Lung (tissue), 12 donors: ENCODE results near the gene LILRA5. TPM values are rescaled to one million over a fixed set of nuclear protein-coding genes. Genes with fewer than 3 reads are reported as not detected.

Experiments used
- ATAC-seq: fragments of 200-7000 bp; cut with Tn5 transposase; one replicate; pipeline ENCODE4 v1.9.1; 2020; ENCODE audit warnings: moderate number of reproducible peaks; ENCODE audit not compliant: insufficient read depth, low FRiP score
- DNase-seq, 3 donors: peaks; one replicate each; pipeline ENCODE4 v3.0.0-alpha.2; 2013 to 2017
- H3K27ac ChIP-seq, 2 donors: one replicate each; pipeline ENCODE4 v1.5.1; 2013; ENCODE audit warnings: mild to moderate bottlenecking in 2 of 2, moderate library complexity in 2 of 2, control low read depth in 1 of 2, inconsistent platforms in 1 of 2, low read depth in 1 of 2, low read length in 1 of 2
- H3K27me3 ChIP-seq, 3 donors: one replicate each; pipeline ENCODE4 v1.5.1; 2013; ENCODE audit warnings: low read length in 2 of 3; ENCODE audit not compliant: control insufficient read depth in 3 of 3, insufficient read depth in 3 of 3
- H3K36me3 ChIP-seq, 4 donors: one replicate each; pipeline ENCODE4 v1.5.1; 2013; ENCODE audit warnings: low read length in 4 of 4, mild to moderate bottlenecking in 1 of 4, moderate library complexity in 1 of 4; ENCODE audit not compliant: control insufficient read depth in 4 of 4, insufficient read depth in 4 of 4
- H3K4me1 ChIP-seq, 5 donors: one replicate each; pipeline ENCODE4 v1.5.1; 2013; ENCODE audit warnings: low read length in 5 of 5, mild to moderate bottlenecking in 2 of 5, moderate library complexity in 1 of 5; ENCODE audit not compliant: control insufficient read depth in 5 of 5, insufficient read depth in 5 of 5
- H3K4me3 ChIP-seq: one replicate; pipeline ENCODE4 v1.5.1; 2013; ENCODE audit warnings: mild to moderate bottlenecking, control low read depth, moderate library complexity
- H3K9ac ChIP-seq, 2 donors: one replicate each; pipeline ENCODE4 v1.5.1; 2013; ENCODE audit warnings: low read length in 2 of 2, control low read depth in 1 of 2; ENCODE audit not compliant: insufficient read depth in 1 of 2
- H3K9me3 ChIP-seq, 4 donors: one replicate each; pipeline ENCODE4 v1.5.1; 2013; ENCODE audit warnings: low read length in 3 of 4, mild to moderate bottlenecking in 1 of 4, moderate library complexity in 1 of 4; ENCODE audit not compliant: control insufficient read depth in 4 of 4, insufficient read depth in 3 of 4
- CTCF ChIP-seq: IDR thresholded peaks from 2 replicates; pipeline ENCODE4 v1.5.1; 2012; ENCODE audit warnings: mild to moderate bottlenecking; ENCODE audit errors: control extremely low read depth, extremely low read depth
- WGBS, 2 donors: extraction: QIAGEN DNeasy Blood & Tissue Kit; methylation state at CpG; one replicate each; pipeline ENCODE4 v1.1.7; 2013; 5-methylcytosine and 5-hydroxymethylcytosine counted together
- polyA plus RNA-seq, 2 donors: library from polyadenylated mRNA; stranded (reverse); fragments of 200-250 nt; gene quantifications; one replicate each; pipeline ENCODE4 v1.2.1, GENCODE V29; 2013
- total RNA-seq, 2 donors: library from RNA; depleted of rRNA in 1 of 2; stranded (reverse); fragments of >200 nt in 1 of 2; gene quantifications; one replicate each; pipeline ENCODE4 v1.2.1, GENCODE V29; 2014 to 2021
- donor health status: control.
- donor health status: control.
- donor health status: Bipolar disorder and iron deficiency.
- donor health status: healthy.
- donor health status: DM: yes; HTN: yes; CAD: no.

LILRA5 gene
- total and polyA plus RNA-seq, 4 donors: 5.9 to 262 (median 26.2) TPM

- H3K9ac ChIP-seq: no peak overlapping the region
- H3K4me1 ChIP-seq: no peaks in the 10 kb centered on the region
- no peak for TF ChIP-seq CTCF
- 24 to 30% methylated on average over 5 of the region's 5 CpGs for WGBS, 2 donors
- H3K27me3 ChIP-seq: peaks cover 0 to 6% (median 0%) of the 10 kb centered on the region in 3 donors
- DNase-seq: no peak
- peaks cover 0 to 3% (median 0%) of the 10 kb centered on the region in 4 donors for H3K9me3 ChIP-seq
- ATAC-seq: no peak
- H3K36me3 ChIP-seq: no peaks in the 10 kb centered on the region
- H3K27ac ChIP-seq: no peak overlapping the region
- no peak overlapping the region for H3K4me3 ChIP-seq
These were observed 22.2 kb upstream of the LILRA5 start for GRCh38 chr19:54335164-54335563.

GRCh38 chr19:54333586-54334298, 20.8 kb upstream of the LILRA5 start:
- TF ChIP-seq CTCF: no peak

GRCh38 chr19:54332149-54332548, 19.2 kb upstream of the LILRA5 start:
- Histone ChIP-seq H3K9me3 (no peaks in the 10 kb centered on the region), H3K36me3 (no peaks in the 10 kb centered on the region), H3K27ac (no peak overlapping the region), H3K9ac (no peak overlapping the region), H3K4me3 (no peak overlapping the region), H3K27me3 (peaks cover 0 to 2% (median 0%) of the 10 kb centered on the region in 3 donors), H3K4me1 (no peaks in the 10 kb centered on the region)
- WGBS, 2 donors: 60 to 79% methylated on average over 7 of the region's 7 CpGs
- no peak for ATAC-seq
- no peak for DNase-seq
- TF ChIP-seq CTCF: no peak

More at GRCh38 chr19:54333586-54334298, 20.8 kb upstream of the LILRA5 start:
- Histone ChIP-seq H3K27ac (no peak overlapping the region), H3K27me3 (peaks cover 0 to 6% (median 0%) of the 10 kb centered on the region in 3 donors), H3K4me3 (no peak overlapping the region), H3K4me1 (no peaks in the 10 kb centered on the region), H3K9ac (no peak overlapping the region), H3K9me3 (no peaks in the 10 kb centered on the region), H3K36me3 (no peaks in the 10 kb centered on the region)
- no peak for ATAC-seq
- 72 to 94% methylated on average over 3 of the region's 3 CpGs for WGBS, 2 donors
- DNase-seq: no peak
